CD14-positive monocyte (primary cell): ENCODE results near the gene HABP4. TPM values are rescaled to one million over a fixed set of nuclear protein-coding genes. Genes with fewer than 3 reads are reported as not detected.

ENCODE experiments used
- DNase-seq, 3 donors: peaks; one replicate each; pipeline ENCODE4 v3.0.0-alpha.2; 2011 to 2022
- H2AFZ ChIP-seq: 2 replicates; pipeline ENCODE4 v1.6.0; 2012; ENCODE audit warnings: mild to moderate bottlenecking, low read depth, low read length, inconsistent platforms; ENCODE audit not compliant: insufficient read depth, poor library complexity, severe bottlenecking
- H3K27ac ChIP-seq, 2 donors: 1 replicate in 1 of 2; 2 replicates in 1 of 2; pipeline ENCODE4 v1.5.1; 2012 to 2013; ENCODE audit warnings: low read length in 2 of 2, control low read depth in 1 of 2, inconsistent platforms in 1 of 2, low read depth in 1 of 2, mild to moderate bottlenecking in 1 of 2
- H3K27me3 ChIP-seq, 2 donors: one replicate each; pipeline versions ENCODE4 v1.6.0 to v1.6.1; 2011 to 2013; ENCODE audit warnings: low read length in 2 of 2; ENCODE audit not compliant: control insufficient read depth in 2 of 2, insufficient read depth in 2 of 2
- H3K36me3 ChIP-seq, 2 donors: replicated peaks in 1 of 2; 1 replicate in 1 of 2; 2 replicates in 1 of 2; pipeline versions ENCODE4 v1.5.1 to v1.6.1; 2012 to 2013; ENCODE audit warnings: low read length in 2 of 2, control low read depth in 1 of 2, inconsistent platforms in 1 of 2, mild to moderate bottlenecking in 1 of 2; ENCODE audit not compliant: insufficient read depth in 2 of 2, control insufficient read depth in 1 of 2
- H3K4me1 ChIP-seq, 2 donors: 1 replicate in 1 of 2; 2 replicates in 1 of 2; pipeline versions ENCODE4 v1.5.1 to v1.6.1; 2012 to 2013; ENCODE audit warnings: low read length in 2 of 2, control low read depth in 1 of 2, inconsistent platforms in 1 of 2, mild to moderate bottlenecking in 1 of 2, moderate library complexity in 1 of 2; ENCODE audit not compliant: insufficient read depth in 2 of 2, control insufficient read depth in 1 of 2
- H3K4me2 ChIP-seq: replicated peaks from 2 replicates; pipeline ENCODE3; 2012; ENCODE audit warnings: low read length, moderate library complexity, mild to moderate bottlenecking; ENCODE audit not compliant: poor library complexity, severe bottlenecking; ENCODE audit errors: extremely low read depth
- H3K4me3 ChIP-seq, 3 experiments: fragments of 200-600 bp in 1 of 3; sonication (generic) in 1 of 3; replicated peaks in 1 of 3; 1 replicate in 2 of 3; 2 replicates in 1 of 3; pipeline ENCODE4 v1.5.1; 2011 to 2013; ENCODE audit warnings: low read length in 3 of 3, mild to moderate bottlenecking in 3 of 3, control low read depth in 2 of 3, low read depth in 2 of 3, inconsistent platforms in 1 of 3, moderate library complexity in 1 of 3
- H3K79me2 ChIP-seq: 2 replicates; pipeline ENCODE4 v1.6.0; 2012; ENCODE audit warnings: mild to moderate bottlenecking, control low read depth, inconsistent platforms, low read length, moderate library complexity; ENCODE audit not compliant: insufficient read depth
- H3K9ac ChIP-seq: 2 replicates; pipeline ENCODE4 v1.6.0; 2017; ENCODE audit warnings: low read length, mild to moderate bottlenecking; ENCODE audit not compliant: insufficient read depth, poor library complexity, severe bottlenecking
- H3K9me3 ChIP-seq, 2 donors: replicated peaks in 1 of 2; 1 replicate in 1 of 2; 2 replicates in 1 of 2; pipeline versions ENCODE4 v1.5.1 to v1.6.1; 2012 to 2013; ENCODE audit warnings: low read length in 2 of 2, control low read depth in 1 of 2; ENCODE audit not compliant: control insufficient read depth in 1 of 2, insufficient read depth in 1 of 2
- H4K20me1 ChIP-seq: 2 replicates; pipeline ENCODE4 v1.6.0; 2012; ENCODE audit warnings: mild to moderate bottlenecking, low read length, control low read depth, moderate library complexity; ENCODE audit not compliant: insufficient read depth
- H3K27ac Mint-ChIP-seq, 7 donors: one replicate each; pipeline ENCODE4 v1.8.0; 2020; ENCODE audit warnings: mild to moderate bottlenecking in 7 of 7, mixed read lengths in 7 of 7, moderate library complexity in 6 of 7, inconsistent platforms in 2 of 7
- H3K27me3 Mint-ChIP-seq, 3 donors: one replicate each; pipeline ENCODE4 v1.8.0; 2021 to 2022; ENCODE audit warnings: low read depth in 3 of 3, mild to moderate bottlenecking in 3 of 3, mixed read lengths in 3 of 3, moderate library complexity in 3 of 3, inconsistent platforms in 1 of 3
- H3K36me3 Mint-ChIP-seq, 2 donors: one replicate each; pipeline ENCODE4 v1.8.0; 2020; ENCODE audit warnings: mixed read lengths in 2 of 2, inconsistent platforms in 1 of 2, mild to moderate bottlenecking in 1 of 2
- H3K4me1 Mint-ChIP-seq: one replicate; pipeline ENCODE4 v1.8.0; 2020; ENCODE audit warnings: mild to moderate bottlenecking, mixed read lengths
- H3K4me3 Mint-ChIP-seq, 2 donors: one replicate each; pipeline ENCODE4 v1.8.0; 2020; ENCODE audit warnings: mild to moderate bottlenecking in 2 of 2, mixed read lengths in 2 of 2, moderate library complexity in 1 of 2
- H3K9me3 Mint-ChIP-seq, 7 donors: one replicate each; pipeline ENCODE4 v1.8.0; 2020 to 2022; ENCODE audit warnings: mixed read lengths in 7 of 7, mild to moderate bottlenecking in 6 of 7, moderate library complexity in 6 of 7, inconsistent platforms in 2 of 7
- CTCF ChIP-seq: fragments of 200-600 bp; IDR thresholded peaks from one replicate; pipeline ENCODE4 v1.8.0; 2022; ENCODE audit warnings: antibody characterized with exemption, mild to moderate bottlenecking
- WGBS: methylation state at CpG from one replicate; pipeline ENCODE4 v1.1.5; 2013; ENCODE audit warnings: missing lambda C conversion rate; ENCODE audit not compliant: insufficient coverage; 5-methylcytosine and 5-hydroxymethylcytosine counted together
- intact Hi-C, 2 donors: fragments of 100-400 bp; cut with micrococcal nuclease; formaldehyde crosslinking; loops; one replicate each; pipeline versions ENCODE4 v1.15.0 to v1.15.1; 2023
- polyA plus RNA-seq, 3 donors: library from polyadenylated mRNA; depleted of rRNA in 1 of 3; unstranded in 2 of 3; stranded (reverse) in 1 of 3; fragments of 300-500 nt in 2 of 3; fragments of >200 nt in 1 of 3; fragmentation: Illumina TruSeq in 2 of 3; gene quantifications; 1 replicate in 2 of 3; 2 replicates in 1 of 3; pipeline ENCODE4 v1.2.3, GENCODE V29; 2012 to 2021

The HABP4 gene
- polyA plus RNA-seq, 3 donors, result 0.54 to 0.97 (median 0.68) TPM

- Mint-ChIP-seq H3K27ac (no peak overlapping the region), H3K36me3 (no peaks in the 10 kb centered on the region), H3K27me3 (peaks cover 0 to 3% (median 1%) of the 10 kb centered on the region in 3 donors), H3K9me3 (peaks cover 0 to 3% (median 0%) of the 10 kb centered on the region in 7 donors), H3K4me1 (no peaks in the 10 kb centered on the region), H3K4me3 (no peak overlapping the region)
- no peak overlapping the region for H3K4me3 ChIP-seq
- no peak overlapping the region for H2AFZ ChIP-seq
- no peaks in the 10 kb centered on the region for H4K20me1 ChIP-seq
- TF ChIP-seq CTCF, result no peak
- H3K27ac ChIP-seq, result no peak overlapping the region
- 100% methylated on average over 11 of the region's 17 CpGs for WGBS
- H3K4me1 ChIP-seq, result no peaks in the 10 kb centered on the region
- H3K9me3 ChIP-seq, result no peaks in the 10 kb centered on the region
- intact Hi-C loops, result no loop called here
- no peaks in the 10 kb centered on the region for H3K27me3 ChIP-seq
- no peaks in the 10 kb centered on the region for H3K79me2 ChIP-seq
- no peaks in the 10 kb centered on the region for H3K36me3 ChIP-seq
- no peak overlapping the region for H3K4me2 ChIP-seq
- H3K9ac ChIP-seq, result no peak overlapping the region
- DNase-seq, result no peak
These were observed 47.1 kb downstream of the HABP4 start for GRCh38 chr9:96497117-96497399.

- no peaks in the 10 kb centered on the region for H3K27me3 ChIP-seq
- H3K9me3 ChIP-seq, result no peaks in the 10 kb centered on the region
- H3K9me3 Mint-ChIP-seq, result peaks cover 0 to 3% (median 0%) of the 10 kb centered on the region in 7 donors
- no peak overlapping the region for H3K4me3 Mint-ChIP-seq
- WGBS, result 79% methylated on average over 6 of the region's 7 CpGs
- intact Hi-C loops, result no loop called here
- no peaks in the 10 kb centered on the region for H3K36me3 ChIP-seq
- no peaks in the 10 kb centered on the region for H4K20me1 ChIP-seq
- DNase-seq, result no peak
- H3K27me3 Mint-ChIP-seq, result peaks cover 0 to 2% (median 1%) of the 10 kb centered on the region in 3 donors
- H3K4me1 Mint-ChIP-seq, result no peaks in the 10 kb centered on the region
- H3K79me2 ChIP-seq, result no peaks in the 10 kb centered on the region
- TF ChIP-seq CTCF, result no peak
- H2AFZ ChIP-seq, result no peak overlapping the region
- no peaks in the 10 kb centered on the region for H3K36me3 Mint-ChIP-seq
- H3K27ac Mint-ChIP-seq, result no peak overlapping the region
- H3K4me1 ChIP-seq, result no peaks in the 10 kb centered on the region
- no peak overlapping the region for H3K4me2 ChIP-seq
- no peak overlapping the region for H3K9ac ChIP-seq
- H3K4me3 ChIP-seq, result no peak overlapping the region
- no peak overlapping the region for H3K27ac ChIP-seq
These were observed 48.8 kb downstream of the HABP4 start for GRCh38 chr9:96498796-96499195.
